HCT116 (cell line): ENCODE results near the gene LHX3. TPM values are rescaled to one million over a fixed set of nuclear protein-coding genes. Genes with fewer than 3 reads are reported as not detected.

Experiments used
- ATAC-seq: fragments of 200-7000 bp; cut with Tn5 transposase; 2 replicates; pipeline ENCODE4 v1.9.1; 2020; ENCODE audit warnings: mild to moderate bottlenecking, moderate library complexity
- BruUV-seq: library from RNA; stranded (reverse); fragments of 400-500 nt; replicated peaks from 2 replicates; lab custom pipeline; 2021; lab: Mats Ljungman, UMichigan
- CTCF ChIA-PET: fragments of 300-600 bp; sonication (Branson Sonifier 250); formaldehyde crosslinking; loops from one replicate; lab custom pipeline; 2021; ENCODE audit warnings: antibody characterized with exemption; lab: Charles Lee
- POLR2A ChIA-PET: fragments of 300-600, 350-600 bp; sonication (Branson Sonifier 250); formaldehyde crosslinking; loops from one replicate; lab custom pipeline; 2021; ENCODE audit warnings: antibody characterized with exemption; lab: Charles Lee
- RAD21 ChIA-PET, 2 experiments: fragments of 300-600 bp; sonication (Branson Sonifier 250); formaldehyde crosslinking; loops; one replicate each; lab custom pipeline; 2023; ENCODE audit warnings: low total read pairs in 2 of 2; ENCODE audit not compliant: uncharacterized antibody in 2 of 2, unreplicated experiment in 2 of 2, low non-redundant PET in 1 of 2; lab: Charles Lee
- DNase-seq: peaks from one replicate; pipeline ENCODE4 v3.0.0-alpha.2; 2010; ENCODE audit warnings: low read depth, low spot score
- H2AFZ ChIP-seq: fragments of 200-600 bp; shearing (Covaris generic), sonication (generic); 2 replicates; pipeline ENCODE4 v1.6.1; 2017; ENCODE audit warnings: low read depth, mixed run types, mixed read lengths, antibody characterized with exemption, low read length; ENCODE audit not compliant: poor library complexity, severe bottlenecking
- H3K27ac ChIP-seq: 2 replicates; pipeline ENCODE4 v1.5.1; 2012; ENCODE audit warnings: low read depth, low read length
- H3K27me3 ChIP-seq: fragments of 200-600 bp; sonication (generic); 2 replicates; pipeline ENCODE4 v1.6.1; 2016; ENCODE audit warnings: mixed run types, low read length, mixed read lengths; ENCODE audit not compliant: insufficient read depth
- H3K36me3 ChIP-seq, 2 experiments: fragments of 200-500 bp in 1 of 2; fragments of 200-600 bp in 1 of 2; sonication (Bioruptor generic) in 1 of 2; sonication (generic) in 1 of 2; 2 replicates each; pipeline versions ENCODE4 v1.5.1 to v1.6.1; 2014 to 2016; ENCODE audit warnings: low read length in 2 of 2, inconsistent platforms in 1 of 2, mixed read lengths in 1 of 2, mixed run types in 1 of 2; ENCODE audit not compliant: insufficient read depth in 2 of 2, control insufficient read depth in 1 of 2
- H3K4me1 ChIP-seq, 2 experiments: fragments of 200-600 bp in 1 of 2; sonication (generic) in 1 of 2; 2 replicates each; pipeline versions ENCODE4 v1.5.1 to v1.6.1; 2012 to 2017; ENCODE audit warnings: low read length in 2 of 2, inconsistent platforms in 1 of 2, mild to moderate bottlenecking in 1 of 2, mixed read lengths in 1 of 2, mixed run types in 1 of 2, moderate library complexity in 1 of 2; ENCODE audit not compliant: insufficient read depth in 2 of 2, control insufficient read depth in 1 of 2
- H3K4me2 ChIP-seq: fragments of 200-600 bp; sonication (generic); 2 replicates; pipeline ENCODE4 v1.6.1; 2017; ENCODE audit warnings: mixed run types, low read length, mixed read lengths
- H3K4me3 ChIP-seq, 2 experiments: fragments of 200-600 bp in 1 of 2; sonication (generic) in 1 of 2; replicated peaks in 1 of 2; 2 replicates each; pipeline ENCODE4 v1.5.1; 2011 to 2016; ENCODE audit warnings: low read length in 2 of 2, control low read depth in 1 of 2, low read depth in 1 of 2, mild to moderate bottlenecking in 1 of 2, mixed read lengths in 1 of 2, mixed run types in 1 of 2
- H3K79me2 ChIP-seq: fragments of 200-600 bp; sonication (generic); 2 replicates; pipeline ENCODE4 v1.6.1; 2017; ENCODE audit warnings: mild to moderate bottlenecking, mixed run types, low read length, moderate library complexity, mixed read lengths; ENCODE audit not compliant: insufficient read depth
- H3K9ac ChIP-seq: fragments of 200-600 bp; sonication (generic); 2 replicates; pipeline ENCODE4 v1.6.1; 2016; ENCODE audit warnings: low read length, mixed read lengths
- H3K9me2 ChIP-seq: fragments of 200-600 bp; sonication (generic), shearing (Covaris generic); 2 replicates; pipeline ENCODE4 v1.6.1; 2017; ENCODE audit warnings: mixed run types, mild to moderate bottlenecking, moderate library complexity; ENCODE audit not compliant: insufficient read depth
- H3K9me3 ChIP-seq, 2 experiments: fragments of 200-500 bp in 1 of 2; fragments of 200-600 bp in 1 of 2; sonication (Bioruptor generic) in 1 of 2; sonication (generic) in 1 of 2; 2 replicates each; pipeline ENCODE4 v1.6.1; 2014 to 2017; ENCODE audit warnings: low read length in 2 of 2, mixed read lengths in 2 of 2, inconsistent platforms in 1 of 2, low read depth in 1 of 2, mild to moderate bottlenecking in 1 of 2, mixed run types in 1 of 2, moderate library complexity in 1 of 2; ENCODE audit not compliant: control insufficient read depth in 1 of 2, insufficient read depth in 1 of 2
- H4K20me1 ChIP-seq: fragments of 200-600 bp; sonication (generic), shearing (Covaris generic); 2 replicates; pipeline ENCODE4 v1.6.1; 2017; ENCODE audit warnings: mixed run types, mild to moderate bottlenecking, moderate library complexity; ENCODE audit not compliant: insufficient read depth
- CBX3 ChIP-seq: IDR thresholded peaks from 2 replicates; pipeline ENCODE4 v1.6.1; 2012; ENCODE audit warnings: low read depth
- EZH2 ChIP-seq: fragments of 200-600 bp; sonication (generic); IDR thresholded peaks from 2 replicates; pipeline ENCODE4 v1.6.1; 2017; ENCODE audit warnings: antibody characterized with exemption, mixed run types
- EZH2phosphoT487 ChIP-seq: fragments of 200-600 bp; IDR thresholded peaks from 2 replicates; pipeline ENCODE4 v1.6.1; 2018; ENCODE audit warnings: antibody characterized with exemption, borderline replicate concordance
- FOSL1 ChIP-seq: IDR thresholded peaks from 2 replicates; pipeline ENCODE4 v1.6.1; 2012; ENCODE audit warnings: low read depth
- JUND ChIP-seq: IDR thresholded peaks from 2 replicates; pipeline ENCODE4 v1.6.1; 2012
- POLR2AphosphoS5 ChIP-seq: IDR thresholded peaks from 2 replicates; pipeline ENCODE4 v1.6.1; 2011; ENCODE audit warnings: mild to moderate bottlenecking, low read depth, low read length, moderate library complexity
- RAD21 ChIP-seq: IDR thresholded peaks from 2 replicates; pipeline ENCODE4 v1.6.1; 2012; ENCODE audit warnings: low read depth, mild to moderate bottlenecking
- SIN3A ChIP-seq: IDR thresholded peaks from 2 replicates; pipeline ENCODE4 v1.6.1; 2012; ENCODE audit warnings: low read depth
- SP1 ChIP-seq: IDR thresholded peaks from 2 replicates; pipeline ENCODE4 v1.6.1; 2012; ENCODE audit warnings: low read depth
- TCF7L2 ChIP-seq: IDR thresholded peaks from 2 replicates; pipeline ENCODE4 v1.7.0; 2011; ENCODE audit warnings: borderline replicate concordance, inconsistent platforms; ENCODE audit not compliant: insufficient read depth, insufficient read length; ENCODE audit errors: extremely low read depth
- intact Hi-C: fragments of 100-400 bp; cut with micrococcal nuclease; formaldehyde crosslinking; loops from 2 replicates; pipeline ENCODE4 v1.10.0; 2022
- total RNA-seq: library from RNA; stranded (reverse); gene quantifications from one replicate; pipeline ENCODE4 v1.2.1, GENCODE V29; 2021; ENCODE audit not compliant: unreplicated experiment
- TF ChIP-seq, protein P1 (sequence below): IDR thresholded peaks from 2 replicates; pipeline ENCODE4 v1.6.1; 2011; ENCODE audit warnings: mild to moderate bottlenecking, low read length, moderate library complexity; ENCODE audit not compliant: insufficient replicate concordance; ENCODE audit errors: extremely low read depth

The LHX3 gene
- total RNA-seq, 1 experiment from 2014 or later = not detected

DNA sequence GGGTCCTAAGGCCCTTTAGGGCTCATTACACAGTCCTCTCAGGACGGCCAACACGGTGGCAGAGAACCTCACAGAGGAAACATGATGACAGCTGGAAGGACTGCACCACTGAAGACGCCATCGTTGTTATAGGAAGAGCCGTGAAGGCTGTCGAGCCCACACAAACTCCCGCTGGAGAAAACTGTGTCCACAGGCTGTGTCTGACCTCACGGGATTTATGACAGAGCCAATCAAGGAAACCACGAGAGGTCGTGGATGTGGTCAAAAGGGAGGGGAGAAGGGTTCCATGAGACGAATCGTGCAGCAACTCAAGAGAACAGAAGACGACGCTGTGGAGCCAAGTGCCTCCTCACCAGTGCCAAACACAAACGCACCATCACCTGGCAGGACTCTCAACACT, 28.5 kb upstream of the LHX3 start:
- Histone ChIP-seq H2AFZ (no peak overlapping the region), H3K4me3 (no peak overlapping the region), H3K79me2 (peaks cover 88% of the 10 kb centered on the region), H3K27ac (no peak overlapping the region), H3K9me2 (no peaks in the 10 kb centered on the region), H3K4me1 (peaks cover 8 to 24% of the 10 kb centered on the region in 2 experiments), H3K4me2 (no peak overlapping the region), H3K9me3 (no peaks in the 10 kb centered on the region), H3K27me3 (no peaks in the 10 kb centered on the region), H4K20me1 (no peaks in the 10 kb centered on the region), H3K36me3 (peaks cover 2 to 26% of the 10 kb centered on the region in 2 experiments; a peak in 3 of 4 replicates), H3K9ac (no peak overlapping the region)
- ChIA-PET RAD21 (no interaction called here), POLR2A (no interaction called here), CTCF (no interaction called here)
- TF ChIP-seq POLR2AphosphoS5 (no peak), EZH2 (no peak), SIN3A (no peak), TCF7L2 (no peak), SP1 (no peak), CBX3 (no peak), RAD21 (no peak), EZH2phosphoT487 (no peak), FOSL1 (no peak), JUND (no peak)
- TF ChIP-seq, protein P1, sequence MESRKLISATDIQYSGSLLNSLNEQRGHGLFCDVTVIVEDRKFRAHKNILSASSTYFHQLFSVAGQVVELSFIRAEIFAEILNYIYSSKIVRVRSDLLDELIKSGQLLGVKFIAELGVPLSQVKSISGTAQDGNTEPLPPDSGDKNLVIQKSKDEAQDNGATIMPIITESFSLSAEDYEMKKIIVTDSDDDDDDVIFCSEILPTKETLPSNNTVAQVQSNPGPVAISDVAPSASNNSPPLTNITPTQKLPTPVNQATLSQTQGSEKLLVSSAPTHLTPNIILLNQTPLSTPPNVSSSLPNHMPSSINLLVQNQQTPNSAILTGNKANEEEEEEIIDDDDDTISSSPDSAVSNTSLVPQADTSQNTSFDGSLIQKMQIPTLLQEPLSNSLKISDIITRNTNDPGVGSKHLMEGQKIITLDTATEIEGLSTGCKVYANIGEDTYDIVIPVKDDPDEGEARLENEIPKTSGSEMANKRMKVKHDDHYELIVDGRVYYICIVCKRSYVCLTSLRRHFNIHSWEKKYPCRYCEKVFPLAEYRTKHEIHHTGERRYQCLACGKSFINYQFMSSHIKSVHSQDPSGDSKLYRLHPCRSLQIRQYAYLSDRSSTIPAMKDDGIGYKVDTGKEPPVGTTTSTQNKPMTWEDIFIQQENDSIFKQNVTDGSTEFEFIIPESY = no peak
- ATAC-seq (no peak), DNase-seq (no peak)
- no TSS peak for BruUV-seq
- intact Hi-C loops = no loop called here
